GM19463 (cell line): ENCODE data around the gene JSRP1.

Source experiments
- ATAC-seq: cut with Tn5 transposase; IDR thresholded peaks from one replicate; pipeline ENCODE4 v1.9.1; 2021; ENCODE audit warnings: mild to moderate bottlenecking, moderate library complexity; ENCODE audit not compliant: unreplicated experiment

The JSRP1 gene

DNA sequence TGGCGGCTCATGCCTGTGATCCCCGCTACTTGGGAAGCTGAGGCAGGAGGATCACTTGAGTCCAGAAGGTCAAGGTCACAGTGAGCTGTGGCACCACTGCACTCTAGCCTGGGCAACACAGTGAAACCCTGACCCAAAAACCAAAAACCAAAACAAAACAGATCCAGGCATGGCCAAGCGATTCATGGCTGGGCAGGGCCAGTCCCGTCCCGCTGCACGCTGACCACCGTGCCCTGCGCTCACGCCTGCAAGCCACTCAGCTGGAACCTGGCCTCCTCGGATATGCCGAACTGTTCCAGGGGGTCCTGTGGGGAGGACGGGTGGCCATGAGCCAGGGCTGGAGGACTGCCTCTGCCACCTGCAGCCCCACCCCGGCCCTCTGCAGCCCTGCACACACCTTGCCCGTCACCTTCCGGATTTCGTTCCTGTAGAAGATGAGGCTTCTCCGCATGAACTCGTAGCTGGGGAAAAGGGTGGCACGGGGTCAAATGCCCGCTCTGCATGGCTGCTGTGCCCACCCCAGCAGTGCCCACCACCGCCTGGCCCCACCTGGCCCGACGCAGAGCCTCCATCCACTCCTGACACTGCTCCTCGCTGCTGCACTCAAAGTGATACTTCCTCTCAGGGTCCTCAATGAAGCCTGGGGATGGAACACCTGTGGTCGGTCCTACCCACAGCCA lies 22.5 kb downstream of the JSRP1 start:
- no peak for ATAC-seq

DNA sequence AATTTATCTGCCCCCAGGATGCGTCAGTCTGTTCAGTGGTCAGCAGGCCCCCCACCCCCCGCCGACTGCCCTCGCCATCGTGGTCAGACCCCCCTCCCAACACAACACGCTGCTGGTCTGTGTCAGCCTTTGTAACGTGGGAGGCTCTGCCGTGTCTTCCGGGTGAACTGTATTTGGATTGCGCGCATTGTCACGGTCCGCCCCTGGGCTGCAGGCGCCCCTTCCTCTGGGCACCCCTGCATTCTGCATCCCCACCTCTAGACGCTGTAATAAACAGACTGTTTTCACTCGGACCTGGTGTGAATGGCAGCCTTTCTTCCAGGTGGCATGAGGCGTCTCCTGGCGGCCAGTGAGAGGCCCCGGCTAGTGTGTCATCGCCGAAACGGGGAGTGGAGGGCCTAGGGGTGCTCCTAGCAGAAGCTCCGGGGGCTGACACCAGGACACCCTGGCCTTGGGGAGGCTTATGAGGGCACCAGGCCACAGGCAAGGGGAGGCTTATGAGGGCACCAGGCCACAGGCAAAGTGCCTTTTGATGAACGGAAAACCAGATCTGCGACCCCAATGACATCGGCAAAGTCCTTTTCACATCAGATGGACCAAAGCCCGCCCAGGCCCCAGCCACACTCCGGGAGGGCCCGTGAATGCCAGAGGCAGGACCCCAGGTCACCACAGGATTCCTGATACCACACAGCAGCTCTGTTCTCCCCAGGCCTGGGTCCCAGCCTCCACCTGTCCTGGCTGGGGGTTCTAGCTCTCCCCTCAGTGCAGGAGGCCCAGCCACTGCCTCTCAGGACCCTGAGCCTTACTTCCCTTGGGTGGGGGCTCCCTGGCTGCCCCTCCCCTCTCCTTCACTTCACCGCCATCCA lies 23.7 kb downstream of the JSRP1 start:
- ATAC-seq = no peak

DNA sequence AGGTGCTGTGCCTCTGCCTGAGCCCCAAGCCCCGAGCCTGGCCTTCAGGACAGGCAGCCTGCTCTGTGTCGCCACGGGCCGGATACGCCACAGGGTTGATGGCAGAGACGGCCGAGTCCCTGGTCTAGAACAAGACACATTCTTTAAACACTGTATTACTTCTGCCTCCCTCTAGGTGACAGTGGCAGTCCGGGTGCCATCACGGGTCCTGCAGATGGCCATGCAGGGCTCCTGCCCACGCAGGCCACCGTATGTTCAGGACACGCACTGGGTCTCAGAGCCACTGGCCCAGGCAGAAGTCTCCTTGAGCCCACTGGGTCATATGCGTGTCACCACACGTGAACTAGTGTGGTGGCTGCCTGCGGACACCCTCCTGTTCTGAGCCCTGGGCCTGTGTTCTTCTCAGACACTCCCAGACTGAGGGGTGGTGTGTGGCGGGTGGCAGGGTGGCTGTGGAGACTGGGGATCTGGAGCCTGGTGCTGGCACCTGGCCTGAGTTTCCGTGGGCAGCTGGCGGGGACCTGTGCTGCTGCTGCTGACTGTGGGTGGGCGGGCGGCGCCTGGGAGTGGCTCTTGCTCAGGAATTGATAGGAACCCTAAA lies 24.5 kb downstream of the JSRP1 start:
- ATAC-seq = no peak

DNA sequence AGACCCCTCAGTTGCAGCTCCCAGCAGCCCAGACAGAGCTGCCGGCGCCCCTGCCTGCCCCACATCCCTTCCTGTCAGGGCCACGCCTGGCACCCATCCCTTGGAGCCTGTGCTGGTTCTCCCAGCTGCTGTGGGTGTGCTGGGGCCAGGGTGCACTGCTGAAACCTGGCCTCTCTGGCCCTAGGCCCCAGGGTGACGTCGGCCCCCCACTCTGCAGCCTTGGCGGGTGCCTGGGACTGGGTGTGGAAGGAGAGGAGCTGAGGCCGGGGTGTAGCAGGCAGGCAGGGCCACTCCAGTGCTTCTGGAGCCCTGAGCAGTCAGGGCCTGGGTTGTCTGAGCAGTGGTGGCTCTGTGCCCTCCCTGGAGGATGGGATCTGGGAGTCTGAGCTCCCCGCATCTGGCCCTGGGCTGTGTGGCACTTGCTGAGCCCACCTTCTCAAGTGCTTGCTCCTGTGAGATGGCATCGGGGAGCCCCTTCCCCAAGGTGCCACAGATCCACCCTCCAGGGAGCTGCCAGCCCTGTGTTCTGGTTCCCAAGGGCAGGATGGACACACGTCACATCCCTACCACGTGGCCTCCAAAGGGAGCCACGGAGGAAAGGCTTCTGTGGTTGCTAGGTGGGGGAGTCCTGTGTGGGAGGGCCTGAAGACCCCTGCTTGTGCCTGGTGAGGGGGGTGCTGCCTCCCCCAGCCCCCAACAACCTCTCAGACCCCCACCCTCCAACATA lies 25.2 kb downstream of the JSRP1 start:
- no peak for ATAC-seq

DNA sequence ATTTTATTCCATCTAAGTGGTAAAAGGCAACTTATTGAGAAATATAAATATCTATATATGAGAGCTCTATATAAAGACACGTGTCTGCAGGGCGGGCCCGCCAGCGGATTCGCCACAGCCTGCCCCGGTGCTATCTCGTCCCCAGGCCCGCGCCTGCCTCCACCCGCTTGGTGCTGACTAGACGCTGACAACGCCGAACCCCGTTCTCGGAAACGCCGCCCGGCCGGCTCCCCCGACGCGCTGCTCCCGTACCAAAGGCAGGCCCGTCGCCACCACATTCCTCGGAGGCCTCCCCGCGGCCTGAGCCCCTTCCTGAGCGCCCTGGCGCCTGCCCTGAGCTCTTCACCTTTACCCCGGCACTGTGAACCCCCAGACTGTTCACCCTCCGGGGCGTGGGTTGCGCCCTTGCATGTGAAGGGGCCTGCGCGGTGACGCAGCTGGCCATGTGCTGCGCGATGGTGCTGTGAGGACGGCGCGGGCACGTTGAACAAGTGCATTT lies 26.1 kb downstream of the JSRP1 start:
- ATAC-seq = no peak

DNA sequence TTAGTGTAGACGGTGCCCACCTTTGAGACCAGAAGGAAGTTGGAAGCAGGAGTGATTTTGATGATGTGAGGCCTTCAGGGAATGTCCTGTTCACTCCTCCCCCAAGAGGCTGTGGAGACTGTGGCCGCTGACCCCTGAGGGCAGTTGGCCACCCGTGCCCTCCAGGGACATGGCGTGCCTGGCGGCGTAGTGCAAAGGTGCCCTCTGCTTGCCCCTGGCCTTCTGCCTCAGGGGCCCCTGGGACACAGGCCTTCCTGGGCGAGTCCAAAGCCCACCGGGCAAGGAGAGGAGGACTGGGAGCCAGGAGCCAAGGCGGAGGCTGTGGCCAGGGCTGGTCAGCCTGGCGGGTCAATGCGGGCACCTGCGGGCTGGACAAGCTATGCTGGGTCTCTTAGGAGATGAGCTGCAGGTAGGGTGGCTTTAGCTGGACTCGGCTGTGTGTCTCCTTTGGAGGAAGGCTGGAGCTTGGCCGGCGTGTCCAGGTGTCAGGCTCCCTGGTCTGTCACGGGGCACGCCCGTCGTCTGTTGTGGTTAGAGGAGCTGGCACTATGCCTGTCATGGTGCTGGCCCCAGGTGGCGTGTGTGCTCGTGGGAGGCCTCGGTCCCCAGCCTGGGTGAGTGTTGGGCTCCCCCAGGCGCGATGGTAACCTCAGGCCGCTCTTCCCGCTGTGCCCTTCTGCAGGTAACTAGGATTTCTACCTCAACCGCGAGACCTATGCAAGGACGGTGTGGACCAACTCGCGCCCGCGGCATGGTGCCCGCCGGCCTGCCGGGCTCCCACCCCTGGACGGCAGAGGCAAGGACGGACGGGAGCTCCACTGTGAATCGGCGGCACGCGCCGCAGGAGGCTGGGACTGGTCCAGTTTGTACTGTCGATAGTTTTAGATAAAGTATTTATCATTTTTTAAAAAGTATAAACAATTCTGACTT lies 26.8 kb downstream of the JSRP1 start:
- no peak for ATAC-seq

DNA sequence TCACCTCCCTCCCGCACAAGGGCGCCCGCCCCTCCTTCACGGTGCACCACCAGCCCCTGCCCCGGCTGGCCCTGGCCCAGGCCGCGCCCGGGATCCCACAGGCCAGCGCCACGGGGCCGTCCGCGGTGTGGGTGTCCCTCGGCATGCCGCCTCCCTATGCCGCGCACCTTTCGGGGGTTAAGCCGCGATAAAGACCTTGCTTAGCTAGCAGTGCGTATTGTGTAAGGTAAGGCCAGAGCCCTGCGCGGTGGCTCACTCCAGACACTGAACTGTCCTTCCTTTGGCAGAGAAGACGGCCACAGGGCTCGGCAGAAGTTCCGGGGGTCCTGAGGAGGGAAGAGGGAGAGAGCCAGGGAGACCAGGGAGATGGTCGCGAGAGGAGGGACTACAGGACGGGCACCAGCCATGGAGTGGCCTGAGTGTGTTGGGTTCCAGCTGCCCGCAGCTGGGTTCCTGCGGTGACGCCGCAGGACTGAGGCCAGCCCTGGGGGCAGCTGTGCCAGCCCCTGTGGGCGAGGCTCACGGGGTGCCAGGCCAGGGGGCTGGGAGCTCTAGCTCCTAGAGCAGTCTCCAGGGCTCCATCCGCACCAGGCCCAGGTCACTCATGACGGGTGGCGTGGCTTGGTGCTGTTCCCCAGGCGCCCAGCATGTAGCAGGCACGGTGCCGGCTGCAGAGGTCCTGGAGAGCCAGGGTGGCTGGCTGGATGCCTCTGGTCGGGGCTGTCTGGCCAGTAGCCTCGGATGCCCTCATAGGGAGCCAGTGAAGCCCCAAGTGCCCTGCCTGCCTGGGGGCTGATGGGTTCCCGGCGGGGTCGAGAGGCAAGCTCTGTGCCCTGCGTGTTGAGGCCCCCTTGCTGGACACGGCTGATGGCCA lies 27.8 kb downstream of the JSRP1 start:
- no peak for ATAC-seq

DNA sequence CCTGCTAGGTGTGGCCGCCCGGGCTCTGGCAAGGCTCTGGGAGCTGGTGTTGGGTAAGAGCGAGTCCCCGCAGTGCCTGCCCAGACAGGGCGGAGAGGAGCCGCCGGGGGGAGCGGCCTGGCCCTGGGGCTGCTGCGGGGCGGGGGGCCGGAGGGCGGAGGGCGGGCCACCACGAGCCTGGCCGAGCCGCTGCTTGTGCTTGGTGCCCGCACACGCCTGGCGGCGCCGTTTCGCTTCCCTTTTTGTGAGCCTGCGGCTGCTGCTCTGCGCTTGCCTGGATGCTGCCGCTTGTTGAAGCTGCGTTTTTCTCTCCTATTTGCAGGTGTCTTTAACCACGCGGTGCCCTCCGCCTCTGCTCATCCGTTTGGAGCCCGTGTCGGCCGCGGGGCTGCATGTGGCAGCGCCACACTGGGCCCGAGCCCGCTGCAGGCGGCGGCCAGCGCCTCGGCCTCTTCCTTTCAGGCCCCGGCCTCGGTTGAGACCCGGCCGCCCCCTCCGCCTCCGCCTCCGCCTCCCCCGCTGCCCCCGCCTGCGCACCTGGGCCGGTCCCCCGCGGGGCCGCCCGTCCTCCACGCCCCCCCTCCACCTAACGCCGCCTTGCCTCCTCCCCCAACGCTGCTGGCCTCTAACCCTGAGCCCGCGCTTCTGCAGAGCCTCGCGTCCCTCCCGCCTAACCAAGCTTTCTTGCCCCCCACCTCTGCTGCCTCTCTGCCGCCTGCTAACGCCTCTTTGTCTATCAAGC lies 28.6 kb downstream of the JSRP1 start:
- ATAC-seq = no peak

DNA sequence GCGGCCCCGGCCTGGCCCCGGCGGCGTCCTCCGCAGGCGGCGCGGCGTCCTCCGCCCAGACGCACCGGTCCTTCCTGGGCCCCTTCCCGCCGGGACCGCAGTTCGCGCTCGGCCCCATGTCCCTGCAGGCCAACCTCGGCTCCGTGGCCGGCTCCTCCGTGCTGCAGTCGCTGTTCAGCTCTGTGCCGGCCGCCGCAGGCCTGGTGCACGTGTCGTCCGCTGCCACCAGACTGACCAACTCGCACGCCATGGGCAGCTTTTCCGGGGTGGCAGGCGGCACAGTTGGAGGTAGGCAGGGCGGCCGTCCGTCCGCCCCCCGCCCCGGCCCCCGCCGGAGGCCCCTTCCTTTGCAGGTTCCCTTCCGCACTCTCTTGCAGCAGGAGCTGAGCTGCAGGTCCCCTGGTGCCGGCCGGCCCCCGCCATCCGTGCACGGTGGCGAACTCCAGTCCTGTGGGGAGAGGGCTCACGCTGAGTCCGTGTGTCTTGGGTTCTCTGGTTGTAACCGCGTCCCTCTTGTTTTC lies 29.3 kb downstream of the JSRP1 start:
- ATAC-seq = no peak

DNA sequence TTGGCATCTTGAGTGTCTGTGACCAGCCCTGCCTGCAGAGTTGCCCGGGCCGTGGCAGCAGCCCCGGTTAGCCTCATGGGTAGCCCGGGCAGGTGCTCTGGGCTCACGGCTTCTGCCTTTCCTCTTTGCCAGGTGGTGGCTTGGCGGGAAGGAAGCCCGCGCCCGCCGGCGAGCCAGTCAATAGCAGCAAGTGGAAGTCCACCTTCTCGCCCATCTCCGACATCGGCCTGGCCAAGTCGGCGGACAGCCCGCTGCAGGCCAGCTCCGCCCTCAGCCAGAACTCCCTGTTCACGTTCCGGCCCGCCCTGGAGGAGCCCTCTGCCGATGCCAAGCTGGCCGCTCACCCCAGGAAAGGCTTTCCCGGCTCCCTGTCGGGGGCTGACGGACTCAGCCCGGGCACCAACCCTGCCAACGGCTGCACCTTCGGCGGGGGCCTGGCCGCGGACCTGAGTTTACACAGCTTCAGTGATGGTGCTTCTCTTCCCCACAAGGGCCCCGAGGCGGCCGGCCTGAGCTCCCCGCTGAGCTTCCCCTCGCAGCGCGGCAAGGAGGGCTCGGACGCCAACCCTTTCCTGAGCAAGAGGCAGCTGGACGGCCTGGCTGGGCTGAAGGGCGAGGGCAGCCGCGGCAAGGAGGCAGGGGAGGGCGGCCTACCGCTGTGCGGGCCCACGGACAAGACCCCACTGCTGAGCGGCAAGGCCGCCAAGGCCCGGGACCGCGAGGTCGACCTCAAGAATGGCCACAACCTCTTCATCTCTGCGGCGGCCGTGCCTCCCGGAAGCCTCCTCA lies 30.0 kb downstream of the JSRP1 start:
- ATAC-seq = no peak

DNA sequence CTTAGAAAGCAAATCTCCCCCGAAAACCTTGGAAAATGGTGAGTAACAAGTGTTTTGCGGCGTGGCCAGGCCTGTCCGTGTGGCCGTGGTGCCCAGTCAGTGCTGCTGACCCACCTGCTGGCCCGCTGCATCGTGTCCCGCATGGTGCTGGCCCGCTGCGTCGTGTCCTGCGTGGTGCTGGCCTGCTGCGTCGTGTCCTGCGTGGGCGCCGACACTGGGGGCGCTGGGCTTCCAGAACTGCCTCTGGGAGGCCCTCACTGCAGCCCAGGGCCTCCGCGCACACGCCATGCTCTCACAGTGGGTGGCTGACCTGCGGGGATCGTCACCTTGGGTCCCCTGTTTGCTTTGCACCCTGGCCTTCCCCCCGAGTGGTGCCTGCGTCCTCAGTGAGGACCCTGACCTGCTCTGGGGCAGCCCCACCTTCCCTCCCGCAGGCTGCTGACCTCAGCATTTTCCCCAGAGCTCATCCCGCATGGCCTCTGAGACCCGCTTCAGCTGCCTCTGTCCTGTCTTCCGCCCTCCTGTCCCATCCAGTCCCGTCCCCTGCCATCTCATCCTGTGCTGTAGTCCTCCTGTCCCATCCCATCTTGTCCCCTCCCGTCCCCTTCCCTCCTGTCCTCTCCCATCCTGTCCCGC lies 30.7 kb downstream of the JSRP1 start:
- ATAC-seq = no peak

DNA sequence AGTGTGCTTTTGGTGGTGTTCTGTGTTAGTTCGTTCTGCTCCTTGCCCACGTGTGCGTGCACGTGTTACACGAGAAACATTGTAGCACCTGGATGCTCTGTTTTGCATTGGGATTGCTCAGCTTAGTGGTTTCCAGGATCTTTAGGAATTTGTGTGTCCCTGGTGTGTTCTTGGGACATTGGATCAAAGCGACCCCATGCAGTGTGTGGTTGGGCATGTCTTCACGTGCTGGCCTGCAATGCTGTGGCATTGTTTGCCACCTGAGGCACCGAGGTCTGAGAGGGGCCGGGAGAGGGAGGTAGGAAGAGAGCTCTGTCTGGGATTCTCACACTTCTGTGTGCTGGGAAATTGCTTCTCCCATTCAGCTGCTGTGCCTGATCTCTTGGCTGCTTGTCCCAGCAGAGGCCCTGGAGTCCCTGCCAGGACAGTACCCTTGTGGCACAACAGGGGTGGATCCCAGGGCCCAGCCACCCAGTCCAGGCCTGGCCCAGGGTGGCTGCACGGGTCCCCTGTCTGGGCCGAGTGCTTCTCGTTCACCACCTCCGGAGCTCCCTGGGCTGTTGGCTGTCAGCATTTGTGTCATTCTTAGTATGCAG lies 31.4 kb downstream of the JSRP1 start:
- no peak for ATAC-seq

DNA sequence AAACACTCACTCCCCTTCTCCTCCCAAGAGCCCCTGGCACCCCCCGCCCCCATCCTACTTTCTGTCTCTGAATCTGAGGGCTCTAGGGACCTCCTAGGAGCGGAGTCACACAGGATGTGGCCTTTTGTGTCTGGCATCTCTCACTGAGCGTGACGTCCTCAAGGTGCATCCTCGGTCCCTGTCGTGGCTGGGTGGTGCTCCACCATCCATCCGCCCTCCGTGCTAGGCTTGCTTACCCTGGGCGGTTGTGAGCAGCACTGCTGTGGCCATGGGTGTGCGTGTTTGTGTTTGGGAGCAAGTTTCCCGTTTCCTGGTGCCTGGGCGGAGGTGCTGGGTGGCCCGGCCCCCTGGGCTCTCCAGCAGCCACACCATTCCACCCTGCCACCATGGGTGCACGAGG lies 32.3 kb downstream of the JSRP1 start:
- ATAC-seq = no peak

DNA sequence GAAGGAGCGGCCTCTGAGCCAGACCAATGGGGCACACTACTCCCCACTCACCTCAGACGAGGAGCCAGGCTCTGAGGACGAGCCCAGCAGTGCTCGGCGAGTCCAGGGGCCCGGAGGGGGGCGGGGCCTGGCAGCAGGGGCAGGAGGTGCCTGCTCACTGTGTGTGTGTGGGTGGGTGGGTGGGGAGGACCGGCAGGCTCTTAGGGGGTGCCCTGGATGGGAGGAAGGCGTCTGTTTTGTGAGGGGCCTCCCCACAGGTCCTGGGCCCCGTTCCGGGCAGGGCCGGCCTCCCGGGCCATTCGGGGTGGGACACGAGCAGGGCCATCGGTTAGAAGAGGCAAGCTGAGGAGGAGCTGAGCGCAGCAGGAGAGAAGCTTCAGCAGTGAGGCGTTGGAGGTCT lies 32.8 kb downstream of the JSRP1 start:
- ATAC-seq = no peak

DNA sequence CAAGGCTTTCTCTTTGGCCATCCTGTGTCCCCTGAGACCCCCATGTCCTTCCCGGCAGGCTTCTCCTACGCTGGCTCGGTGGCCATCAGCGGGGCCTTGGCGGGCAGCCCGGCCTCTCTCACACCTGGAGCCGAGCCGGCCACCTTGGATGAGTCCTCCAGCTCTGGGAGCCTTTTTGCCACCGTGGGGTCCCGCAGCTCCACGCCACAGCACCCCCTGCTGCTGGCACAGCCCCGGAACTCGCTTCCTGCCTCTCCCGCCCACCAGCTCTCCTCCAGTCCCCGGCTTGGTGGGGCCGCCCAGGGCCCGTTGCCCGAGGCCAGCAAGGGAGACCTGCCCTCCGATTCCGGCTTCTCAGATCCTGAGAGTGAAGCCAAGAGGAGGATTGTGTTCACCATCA lies 34.3 kb downstream of the JSRP1 start:
- ATAC-seq = no peak

DNA sequence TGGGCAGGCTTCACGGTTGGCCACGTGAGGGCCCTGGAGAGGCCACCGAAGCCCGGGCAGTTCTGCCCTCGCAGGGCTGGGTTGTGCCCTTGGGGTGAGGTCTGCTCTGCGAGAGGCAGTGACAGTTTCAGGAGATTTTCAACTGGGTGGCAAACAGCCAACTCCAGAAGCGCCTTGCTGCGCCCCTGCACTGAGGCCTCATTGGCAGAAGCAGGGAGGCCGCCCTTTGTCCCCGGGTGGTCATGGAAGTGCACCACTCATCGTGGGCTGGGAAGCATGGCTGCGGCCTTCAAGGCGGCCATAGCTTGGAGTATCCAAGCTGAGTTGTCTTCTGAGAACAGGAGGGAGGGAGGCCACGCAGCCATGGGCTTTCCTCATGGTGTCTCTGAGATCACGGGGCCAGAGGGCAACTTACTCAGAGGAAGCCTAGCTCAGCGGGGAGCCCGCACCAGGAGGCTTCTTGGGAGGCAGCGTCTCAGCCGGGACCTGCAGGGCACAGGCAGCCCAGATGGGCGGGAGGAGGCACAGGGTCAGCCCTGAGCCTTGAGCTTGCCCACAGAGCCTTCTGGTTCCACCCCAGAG lies 34.9 kb downstream of the JSRP1 start:
- no peak for ATAC-seq
